Stimulated activated naive CD8-positive, alpha-beta T cell treated with anti-CD3 and anti-CD28 coated beads, Interleukin-15, Interleukin-2, amounts not matched to agents 100 ng/mL and 50 ng/mL, for 24 hours (primary cell): Measurements from ENCODE around the gene C6orf47.

Source experiments
- H3K27ac Mint-ChIP-seq: one replicate; pipeline ENCODE4 v1.8.0; 2021; ENCODE audit warnings: mild to moderate bottlenecking, mixed read lengths
- H3K27me3 Mint-ChIP-seq: one replicate; pipeline ENCODE4 v1.8.0; 2021; ENCODE audit warnings: mixed read lengths
- H3K36me3 Mint-ChIP-seq: one replicate; pipeline ENCODE4 v1.8.0; 2021; ENCODE audit warnings: low read depth, mixed read lengths
- H3K4me1 Mint-ChIP-seq: one replicate; pipeline ENCODE4 v1.8.0; 2021; ENCODE audit warnings: low read depth, mixed read lengths
- H3K4me3 Mint-ChIP-seq: one replicate; pipeline ENCODE4 v1.8.0; 2021; ENCODE audit warnings: mild to moderate bottlenecking, mixed read lengths
- H3K9me3 Mint-ChIP-seq: one replicate; pipeline ENCODE4 v1.8.0; 2021; ENCODE audit warnings: mixed read lengths

The C6orf47 gene

GRCh38 chr6:31691564-31692108 is 31.1 kb upstream of the C6orf47 start:
- no peaks in the 10 kb centered on the region for H3K27me3 Mint-ChIP-seq
- peaks cover 16% of the 10 kb centered on the region for H3K4me1 Mint-ChIP-seq
- no peak overlapping the region for H3K4me3 Mint-ChIP-seq
- H3K9me3 Mint-ChIP-seq = no peaks in the 10 kb centered on the region
- H3K36me3 Mint-ChIP-seq = peaks cover 45% of the 10 kb centered on the region
- no peak overlapping the region for H3K27ac Mint-ChIP-seq

- Mint-ChIP-seq H3K9me3 (no peaks in the 10 kb centered on the region), H3K27ac (peak overlapping the region; percentile 60), H3K36me3 (peaks cover 41% of the 10 kb centered on the region), H3K27me3 (no peaks in the 10 kb centered on the region), H3K4me1 (peaks cover 16% of the 10 kb centered on the region), H3K4me3 (no peak overlapping the region)
Observed at GRCh38 chr6:31691078-31691463, 30.5 kb upstream of the C6orf47 start.

GRCh38 chr6:31690231-31691077 is 29.9 kb upstream of the C6orf47 start:
- H3K27me3 Mint-ChIP-seq = no peaks in the 10 kb centered on the region
- no peak overlapping the region for H3K4me3 Mint-ChIP-seq
- H3K9me3 Mint-ChIP-seq = no peaks in the 10 kb centered on the region
- peaks cover 16% of the 10 kb centered on the region for H3K4me1 Mint-ChIP-seq
- H3K36me3 Mint-ChIP-seq = peaks cover 41% of the 10 kb centered on the region
- peak overlapping the region; percentile 60 for H3K27ac Mint-ChIP-seq

- Mint-ChIP-seq H3K27ac (peak overlapping the region; percentile 49), H3K4me3 (no peak overlapping the region), H3K36me3 (peaks cover 33% of the 10 kb centered on the region), H3K27me3 (no peaks in the 10 kb centered on the region), H3K4me1 (peaks cover 16% of the 10 kb centered on the region), H3K9me3 (no peaks in the 10 kb centered on the region)
Observed at GRCh38 chr6:31689249-31690110, 28.9 kb upstream of the C6orf47 start.

GRCh38 chr6:31687860-31688693 is 27.5 kb upstream of the C6orf47 start:
- H3K9me3 Mint-ChIP-seq = no peaks in the 10 kb centered on the region
- peaks cover 16% of the 10 kb centered on the region for H3K4me1 Mint-ChIP-seq
- no peak overlapping the region for H3K27ac Mint-ChIP-seq
- no peaks in the 10 kb centered on the region for H3K27me3 Mint-ChIP-seq
- H3K4me3 Mint-ChIP-seq = no peak overlapping the region
- peaks cover 30% of the 10 kb centered on the region for H3K36me3 Mint-ChIP-seq

GRCh38 chr6:31687321-31687720 is 26.7 kb upstream of the C6orf47 start:
- Mint-ChIP-seq H3K9me3 (no peaks in the 10 kb centered on the region), H3K36me3 (peaks cover 25% of the 10 kb centered on the region), H3K4me1 (peaks cover 16% of the 10 kb centered on the region), H3K4me3 (no peak overlapping the region), H3K27me3 (no peaks in the 10 kb centered on the region), H3K27ac (no peak overlapping the region)

- H3K27ac Mint-ChIP-seq = no peak overlapping the region
- H3K4me1 Mint-ChIP-seq = peaks cover 19% of the 10 kb centered on the region
- peaks cover 25% of the 10 kb centered on the region for H3K36me3 Mint-ChIP-seq
Observed at GRCh38 chr6:31686483-31686882, 25.9 kb upstream of the C6orf47 start.

GRCh38 chr6:31683591-31683990 is 23.0 kb upstream of the C6orf47 start:
- peaks cover 18% of the 10 kb centered on the region for H3K4me1 Mint-ChIP-seq
- peaks cover 8% of the 10 kb centered on the region for H3K36me3 Mint-ChIP-seq
- no peaks in the 10 kb centered on the region for H3K27me3 Mint-ChIP-seq
- H3K27ac Mint-ChIP-seq = no peak overlapping the region
- H3K9me3 Mint-ChIP-seq = no peaks in the 10 kb centered on the region
- no peak overlapping the region for H3K4me3 Mint-ChIP-seq

More at GRCh38 chr6:31686483-31686882, 25.9 kb upstream of the C6orf47 start:
- Mint-ChIP-seq H3K9me3 (no peaks in the 10 kb centered on the region), H3K27me3 (no peaks in the 10 kb centered on the region), H3K4me3 (no peak overlapping the region)

- Mint-ChIP-seq H3K4me1 (peaks cover 18% of the 10 kb centered on the region), H3K4me3 (peak overlapping the region; percentile 75), H3K27ac (peak overlapping the region; percentile 70), H3K9me3 (no peaks in the 10 kb centered on the region), H3K36me3 (no peaks in the 10 kb centered on the region), H3K27me3 (no peaks in the 10 kb centered on the region)
Observed at GRCh38 chr6:31681135-31681671, 20.6 kb upstream of the C6orf47 start.

- peak within 1 kb of the TSS; percentile 70 for H3K27ac Mint-ChIP-seq
- no peaks in the 10 kb centered on the region for H3K36me3 Mint-ChIP-seq
- H3K9me3 Mint-ChIP-seq = no peaks in the 10 kb centered on the region
- no peaks in the 10 kb centered on the region for H3K27me3 Mint-ChIP-seq
- peaks cover 18% of the 10 kb centered on the region for H3K4me1 Mint-ChIP-seq
- peak within 1 kb of the TSS; percentile 75 for H3K4me3 Mint-ChIP-seq
Observed at GRCh38 chr6:31680226-31681134, 19.9 kb upstream of the C6orf47 start, which contains the start of gene LY6G5C. LY6G5C (minus strand) TSS chr6:31681067; CDS start chr6:31680373, 694 bp downstream.

- no peaks in the 10 kb centered on the region for H3K9me3 Mint-ChIP-seq
- H3K4me3 Mint-ChIP-seq = no peak overlapping the region
- no peaks in the 10 kb centered on the region for H3K27me3 Mint-ChIP-seq
- H3K27ac Mint-ChIP-seq = no peak overlapping the region
- H3K4me1 Mint-ChIP-seq = peaks cover 18% of the 10 kb centered on the region
- H3K36me3 Mint-ChIP-seq = peaks cover 5% of the 10 kb centered on the region
Observed at GRCh38 chr6:31677955-31678354, 17.4 kb upstream of the C6orf47 start.

- H3K27ac Mint-ChIP-seq = no peak overlapping the region
- H3K27me3 Mint-ChIP-seq = no peaks in the 10 kb centered on the region
- H3K4me3 Mint-ChIP-seq = no peak overlapping the region
- H3K36me3 Mint-ChIP-seq = peaks cover 14% of the 10 kb centered on the region
- peaks cover 18% of the 10 kb centered on the region for H3K4me1 Mint-ChIP-seq
- H3K9me3 Mint-ChIP-seq = no peaks in the 10 kb centered on the region
Observed at GRCh38 chr6:31676904-31677303, 16.3 kb upstream of the C6orf47 start.

- no peaks in the 10 kb centered on the region for H3K27me3 Mint-ChIP-seq
- no peak overlapping the region for H3K27ac Mint-ChIP-seq
- H3K4me1 Mint-ChIP-seq = peaks cover 14% of the 10 kb centered on the region
- no peaks in the 10 kb centered on the region for H3K9me3 Mint-ChIP-seq
- H3K4me3 Mint-ChIP-seq = no peak overlapping the region
- peaks cover 19% of the 10 kb centered on the region for H3K36me3 Mint-ChIP-seq
Observed at GRCh38 chr6:31676322-31676903, 15.8 kb upstream of the C6orf47 start.
